ENCODE results near the gene SGCA.

The SGCA gene

GRCh38 chr17:50209472-50210239 lies 43.9 kb downstream of the SGCA start:
- peak; percentile 97 for DNase-seq (ENCODE audit: low read depth)

- DNase-seq (ENCODE audit: low read depth), result peak; percentile 87
Measured at GRCh38 chr17:50210240-50211225, 44.7 kb downstream of the SGCA start.

- no peak for DNase-seq (ENCODE audit: low read depth)
Measured at GRCh38 chr17:50211249-50212120, 45.7 kb downstream of the SGCA start.

GRCh38 chr17:50212121-50212843 lies 46.5 kb downstream of the SGCA start:
- DNase-seq (ENCODE audit: low read depth), result no peak

- no peak for DNase-seq (ENCODE audit: low read depth)
Measured at GRCh38 chr17:50213026-50214022, 47.5 kb downstream of the SGCA start.

- DNase-seq (ENCODE audit: low read depth), result no peak
Measured at GRCh38 chr17:50214976-50215760, 49.4 kb downstream of the SGCA start.

- no peak for DNase-seq (ENCODE audit: low read depth)
Measured at GRCh38 chr17:50217591-50217990, 51.8 kb downstream of the SGCA start.

GRCh38 chr17:50218071-50218759 lies 52.4 kb downstream of the SGCA start:
- peak; percentile 71 for DNase-seq (ENCODE audit: low read depth)

GRCh38 chr17:50218771-50219315 lies 53.0 kb downstream of the SGCA start:
- peak; percentile 90 for DNase-seq (ENCODE audit: low read depth)

- peak; percentile 83 for DNase-seq (ENCODE audit: low read depth)
Measured at GRCh38 chr17:50219342-50219741, 53.5 kb downstream of the SGCA start.

- no peak for DNase-seq (ENCODE audit: low read depth)
Measured at GRCh38 chr17:50219939-50220465, 54.2 kb downstream of the SGCA start.

- no peak for DNase-seq (ENCODE audit: low read depth)
Measured at GRCh38 chr17:50220811-50221210, 55.0 kb downstream of the SGCA start.

- no peak for DNase-seq (ENCODE audit: low read depth)
Measured at GRCh38 chr17:50221266-50221863, 55.6 kb downstream of the SGCA start.

GRCh38 chr17:50221864-50222545 lies 56.2 kb downstream of the SGCA start:
- no peak for DNase-seq (ENCODE audit: low read depth)

- DNase-seq (ENCODE audit: low read depth), result no peak
Measured at GRCh38 chr17:50222922-50223321, 57.1 kb downstream of the SGCA start.
